ENCODE measurements around the gene CAMK2N1. TPM values are rescaled to one million over a fixed set of nuclear protein-coding genes. Genes with fewer than 3 reads are reported as not detected.

Gene CAMK2N1
- total and polyA plus RNA-seq, 2 of the 13 experiments (the other 11 are each of a cell fraction or from before 2014, with no cell fraction given) = 38.0 to 38.6 TPM

DNA sequence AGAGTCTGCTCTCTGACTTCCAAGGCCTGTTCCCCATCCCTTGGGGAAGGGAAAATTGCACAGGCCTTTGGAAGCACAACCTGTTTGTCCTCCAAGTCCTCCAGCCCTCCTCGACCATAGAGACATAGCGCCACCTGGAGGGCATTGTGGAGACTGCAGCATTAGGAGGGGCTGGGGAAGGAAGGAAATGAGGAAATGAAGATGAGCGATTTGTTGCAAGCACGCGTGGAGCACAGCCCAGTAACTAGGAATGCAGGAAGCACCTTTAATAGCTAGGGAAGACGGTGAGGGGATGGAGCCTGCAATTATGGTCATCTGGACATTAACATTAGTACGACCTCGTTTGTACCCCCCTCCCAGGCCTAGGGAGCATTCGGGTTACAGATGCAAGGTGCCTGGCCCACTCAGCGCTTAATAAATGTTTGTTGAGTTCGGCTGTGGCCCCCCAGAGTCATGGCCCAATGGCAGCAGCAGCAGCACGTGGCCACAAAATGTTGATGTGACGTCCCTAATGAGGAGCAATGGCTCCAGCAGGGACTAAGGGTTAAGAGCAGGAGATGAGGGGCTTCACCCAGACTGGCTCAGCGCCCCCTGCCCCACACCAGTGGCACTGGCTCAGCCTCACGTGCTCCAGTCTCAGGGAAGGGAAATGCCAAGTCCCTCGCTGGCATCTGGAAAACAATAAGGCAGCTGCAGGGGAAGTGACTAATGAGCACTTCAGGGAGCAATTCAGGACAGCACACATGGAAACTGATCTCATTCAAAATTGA lies 8.0 kb upstream of the CAMK2N1 start (continued):
- TF ChIP-seq FOXA1 (IDR thresholded peaks at IDR 0.05) (no peak), FOXA1 (CRISPR knock-in tag; IDR thresholded peaks at IDR 0.05) (no peak), TOE1 (CRISPR knock-in tag; IDR thresholded peaks at IDR 0.05) (no peak), ZNF557 (CRISPR knock-in tag; IDR thresholded peaks at IDR 0.05) (no peak), ZFX (CRISPR knock-in tag; IDR thresholded peaks at IDR 0.05; ENCODE audit: low read depth) (peak; percentile 71), ZNF446 (CRISPR knock-in tag; IDR thresholded peaks at IDR 0.05) (no peak), KDM5B (CRISPR knock-in tag; IDR thresholded peaks at IDR 0.05; ENCODE audit: borderline replicate concordance) (peak; percentile 49; the same call in 1 of the 2 replicates), YEATS2 (CRISPR knock-in tag; IDR thresholded peaks at IDR 0.05; ENCODE audit: borderline replicate concordance) (peak; percentile 37; the same call in 1 of the 2 replicates), REL (CRISPR knock-in tag; conservative IDR thresholded peaks at IDR 0.05) (no peak), KLF6 (CRISPR knock-in tag; IDR thresholded peaks at IDR 0.05) (no peak), ZNF44 (CRISPR knock-in tag; IDR thresholded peaks at IDR 0.05) (no peak), EED (CRISPR knock-in tag; IDR thresholded peaks at IDR 0.05) (no peak), NFRKB (IDR thresholded peaks at IDR 0.05) (no peak), U2AF1 (optimal IDR thresholded peaks at IDR 0.05; ENCODE audit: low read depth, low read length) (no peak), ZNF441 (CRISPR knock-in tag; IDR thresholded peaks at IDR 0.05; ENCODE audit: borderline replicate concordance) (no peak), BHLHE40 (IDR thresholded peaks at IDR 0.05; ENCODE audit: low read length) (peak; percentile 47; the same call in 1 of the 2 replicates), ZNF782 (CRISPR knock-in tag; IDR thresholded peaks at IDR 0.05; ENCODE audit: borderline replicate concordance) (0 out of 2 replicates have a peak, but pooled peaks have one; percentile 15), DMAP1 (CRISPR knock-in tag; IDR thresholded peaks at IDR 0.05) (no peak), ARNT (IDR thresholded peaks at IDR 0.05) (no peak), ZNF274 (CRISPR knock-in tag; IDR thresholded peaks at IDR 0.05) (0 out of 2 replicates have a peak, but pooled peaks have one; percentile 29), BORCS8-MEF2B (CRISPR knock-in tag; IDR thresholded peaks at IDR 0.05) (peak; percentile 82; the same call in 1 of the 2 replicates), RFX1 (IDR thresholded peaks at IDR 0.05) (no peak), GABPB1 (CRISPR knock-in tag; IDR thresholded peaks at IDR 0.05) (peak; percentile 32; the same call in 1 of the 2 replicates), SOX13 (IDR thresholded peaks at IDR 0.05) (no peak), SOX13 (CRISPR knock-in tag; conservative IDR thresholded peaks at IDR 0.05 in 1 of 2, IDR thresholded peaks at IDR 0.05 in 1 of 2) (0 out of 4 replicates have a peak, but pooled peaks of 1 of the 2 experiments have one; percentile 5), ZMYM2 (CRISPR knock-in tag; IDR thresholded peaks at IDR 0.05) (no peak)
- TF ChIP-seq, protein P1, sequence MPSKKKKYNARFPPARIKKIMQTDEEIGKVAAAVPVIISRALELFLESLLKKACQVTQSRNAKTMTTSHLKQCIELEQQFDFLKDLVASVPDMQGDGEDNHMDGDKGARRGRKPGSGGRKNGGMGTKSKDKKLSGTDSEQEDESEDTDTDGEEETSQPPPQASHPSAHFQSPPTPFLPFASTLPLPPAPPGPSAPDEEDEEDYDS (CRISPR knock-in tag; IDR thresholded peaks at IDR 0.05) = no peak; the same call in 1 of the 2 replicates
- TF ChIP-seq, protein P2, sequence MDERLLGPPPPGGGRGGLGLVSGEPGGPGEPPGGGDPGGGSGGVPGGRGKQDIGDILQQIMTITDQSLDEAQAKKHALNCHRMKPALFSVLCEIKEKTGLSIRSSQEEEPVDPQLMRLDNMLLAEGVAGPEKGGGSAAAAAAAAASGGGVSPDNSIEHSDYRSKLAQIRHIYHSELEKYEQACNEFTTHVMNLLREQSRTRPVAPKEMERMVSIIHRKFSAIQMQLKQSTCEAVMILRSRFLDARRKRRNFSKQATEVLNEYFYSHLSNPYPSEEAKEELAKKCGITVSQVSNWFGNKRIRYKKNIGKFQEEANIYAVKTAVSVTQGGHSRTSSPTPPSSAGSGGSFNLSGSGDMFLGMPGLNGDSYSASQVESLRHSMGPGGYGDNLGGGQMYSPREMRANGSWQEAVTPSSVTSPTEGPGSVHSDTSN (CRISPR knock-in tag; IDR thresholded peaks at IDR 0.05) = no peak
- TF ChIP-seq, protein P3, sequence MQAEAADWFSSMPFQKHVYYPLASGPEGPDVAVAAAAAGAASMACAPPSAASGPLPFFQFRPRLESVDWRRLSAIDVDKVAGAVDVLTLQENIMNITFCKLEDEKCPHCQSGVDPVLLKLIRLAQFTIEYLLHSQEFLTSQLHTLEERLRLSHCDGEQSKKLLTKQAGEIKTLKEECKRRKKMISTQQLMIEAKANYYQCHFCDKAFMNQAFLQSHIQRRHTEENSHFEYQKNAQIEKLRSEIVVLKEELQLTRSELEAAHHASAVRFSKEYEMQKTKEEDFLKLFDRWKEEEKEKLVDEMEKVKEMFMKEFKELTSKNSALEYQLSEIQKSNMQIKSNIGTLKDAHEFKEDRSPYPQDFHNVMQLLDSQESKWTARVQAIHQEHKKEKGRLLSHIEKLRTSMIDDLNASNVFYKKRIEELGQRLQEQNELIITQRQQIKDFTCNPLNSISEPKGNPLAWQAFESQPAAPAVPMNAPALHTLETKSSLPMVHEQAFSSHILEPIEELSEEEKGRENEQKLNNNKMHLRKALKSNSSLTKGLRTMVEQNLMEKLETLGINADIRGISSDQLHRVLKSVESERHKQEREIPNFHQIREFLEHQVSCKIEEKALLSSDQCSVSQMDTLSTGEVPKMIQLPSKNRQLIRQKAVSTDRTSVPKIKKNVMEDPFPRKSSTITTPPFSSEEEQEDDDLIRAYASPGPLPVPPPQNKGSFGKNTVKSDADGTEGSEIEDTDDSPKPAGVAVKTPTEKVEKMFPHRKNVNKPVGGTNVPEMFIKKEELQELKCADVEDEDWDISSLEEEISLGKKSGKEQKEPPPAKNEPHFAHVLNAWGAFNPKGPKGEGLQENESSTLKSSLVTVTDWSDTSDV (CRISPR knock-in tag; IDR thresholded peaks at IDR 0.05) = no peak
- TF ChIP-seq, protein P4, sequence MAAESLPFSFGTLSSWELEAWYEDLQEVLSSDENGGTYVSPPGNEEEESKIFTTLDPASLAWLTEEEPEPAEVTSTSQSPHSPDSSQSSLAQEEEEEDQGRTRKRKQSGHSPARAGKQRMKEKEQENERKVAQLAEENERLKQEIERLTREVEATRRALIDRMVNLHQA (CRISPR knock-in tag; IDR thresholded peaks at IDR 0.05) = no peak
